ENCODE data around the gene PROKR2. TPM values are rescaled to one million over a fixed set of nuclear protein-coding genes. Genes with fewer than 3 reads are reported as not detected.

Gene PROKR2
- total RNA-seq (ENCODE audit: unreplicated experiment): 0.86 TPM
- long read RNA-seq: 0 reads

DNA sequence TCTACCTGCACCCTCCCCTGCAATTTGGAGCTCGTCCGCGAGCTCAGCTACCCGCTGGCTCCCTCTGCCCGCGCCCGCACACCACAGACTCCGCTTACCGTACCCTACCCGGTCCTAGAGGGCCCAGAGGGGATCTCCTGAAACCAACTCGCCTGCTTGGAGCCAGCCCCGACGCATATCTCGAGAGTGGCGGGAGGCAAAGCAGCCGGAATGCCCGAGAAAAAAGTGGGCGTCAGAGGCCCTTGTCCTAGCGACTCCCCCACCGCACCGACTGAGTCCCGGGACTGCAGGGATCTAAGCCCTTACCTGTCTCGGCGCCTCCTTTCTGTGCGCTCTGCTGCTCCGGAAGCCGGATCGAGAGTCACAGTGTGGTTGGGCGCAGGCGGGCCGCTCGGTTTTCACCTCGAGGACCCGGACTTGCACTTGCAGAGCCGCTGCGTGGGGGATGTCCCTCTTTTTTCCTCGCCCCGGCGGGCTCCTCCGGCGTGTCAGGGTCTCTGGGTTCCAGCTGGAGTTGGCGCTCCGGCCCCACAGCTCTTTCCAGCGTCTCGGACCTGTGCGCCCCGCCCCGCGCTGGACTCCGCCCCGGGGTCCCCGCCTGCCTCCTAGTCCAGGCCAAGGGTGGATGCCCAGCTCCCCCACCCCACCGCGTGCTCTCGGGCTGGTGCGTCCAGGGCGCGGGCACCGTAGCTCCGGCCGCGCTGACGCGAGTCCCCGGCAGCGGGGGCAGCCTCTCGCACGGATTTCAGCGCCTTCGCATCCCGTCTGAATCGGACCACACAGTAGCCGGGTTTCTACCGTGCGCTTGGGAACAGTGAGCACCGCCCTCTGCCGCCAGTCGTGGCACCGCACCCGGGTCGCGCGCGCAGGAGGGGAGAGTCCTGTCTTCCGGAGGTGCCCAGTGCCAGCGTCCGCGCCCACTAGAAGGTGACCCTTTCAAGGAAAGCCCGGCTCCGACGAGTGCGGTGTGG is at the start of gene PROKR2:
Gene PROKR2 (minus strand): TSS at position 767 of the 971 bp plus-strand sequence. CDS start 2,585 bp downstream, outside the sequence.
- Mint-ChIP-seq H3K4me1 (ENCODE audit: low read depth, unreplicated experiment) (no peaks in the 10 kb centered on the region), H3K27me3 (ENCODE audit: unreplicated experiment) (peaks cover 12% of the 10 kb centered on the region), H3K27ac (ENCODE audit: unreplicated experiment) (no peak within 1 kb of the TSS), H3K4me3 (ENCODE audit: unreplicated experiment) (peak within 1 kb of the TSS; percentile 79), H3K36me3 (ENCODE audit: unreplicated experiment) (peaks cover 7% of the 10 kb centered on the region), H3K9me3 (ENCODE audit: unreplicated experiment) (peaks cover 10% of the 10 kb centered on the region)
- DNase-seq: peak; percentile 79
- TF ChIP-seq, protein P1, sequence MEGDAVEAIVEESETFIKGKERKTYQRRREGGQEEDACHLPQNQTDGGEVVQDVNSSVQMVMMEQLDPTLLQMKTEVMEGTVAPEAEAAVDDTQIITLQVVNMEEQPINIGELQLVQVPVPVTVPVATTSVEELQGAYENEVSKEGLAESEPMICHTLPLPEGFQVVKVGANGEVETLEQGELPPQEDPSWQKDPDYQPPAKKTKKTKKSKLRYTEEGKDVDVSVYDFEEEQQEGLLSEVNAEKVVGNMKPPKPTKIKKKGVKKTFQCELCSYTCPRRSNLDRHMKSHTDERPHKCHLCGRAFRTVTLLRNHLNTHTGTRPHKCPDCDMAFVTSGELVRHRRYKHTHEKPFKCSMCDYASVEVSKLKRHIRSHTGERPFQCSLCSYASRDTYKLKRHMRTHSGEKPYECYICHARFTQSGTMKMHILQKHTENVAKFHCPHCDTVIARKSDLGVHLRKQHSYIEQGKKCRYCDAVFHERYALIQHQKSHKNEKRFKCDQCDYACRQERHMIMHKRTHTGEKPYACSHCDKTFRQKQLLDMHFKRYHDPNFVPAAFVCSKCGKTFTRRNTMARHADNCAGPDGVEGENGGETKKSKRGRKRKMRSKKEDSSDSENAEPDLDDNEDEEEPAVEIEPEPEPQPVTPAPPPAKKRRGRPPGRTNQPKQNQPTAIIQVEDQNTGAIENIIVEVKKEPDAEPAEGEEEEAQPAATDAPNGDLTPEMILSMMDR (IDR thresholded peaks at IDR 0.05; ENCODE audit: partially characterized antibody, unreplicated experiment): peak; percentile 35

- Mint-ChIP-seq H3K4me1 (ENCODE audit: low read depth, unreplicated experiment) (no peaks in the 10 kb centered on the region), H3K27ac (ENCODE audit: unreplicated experiment) (no peak overlapping the region), H3K27me3 (ENCODE audit: unreplicated experiment) (no peaks in the 10 kb centered on the region), H3K36me3 (ENCODE audit: unreplicated experiment) (peaks cover 12% of the 10 kb centered on the region), H3K9me3 (ENCODE audit: unreplicated experiment) (peaks cover 7% of the 10 kb centered on the region), H3K4me3 (ENCODE audit: unreplicated experiment) (no peak overlapping the region)
- DNase-seq: no peak
- TF ChIP-seq, protein P1 (IDR thresholded peaks at IDR 0.05; ENCODE audit: partially characterized antibody, unreplicated experiment): no peak
These were observed 48.3 kb upstream of the PROKR2 start for GRCh38 chr20:5364997-5365597.

DNA sequence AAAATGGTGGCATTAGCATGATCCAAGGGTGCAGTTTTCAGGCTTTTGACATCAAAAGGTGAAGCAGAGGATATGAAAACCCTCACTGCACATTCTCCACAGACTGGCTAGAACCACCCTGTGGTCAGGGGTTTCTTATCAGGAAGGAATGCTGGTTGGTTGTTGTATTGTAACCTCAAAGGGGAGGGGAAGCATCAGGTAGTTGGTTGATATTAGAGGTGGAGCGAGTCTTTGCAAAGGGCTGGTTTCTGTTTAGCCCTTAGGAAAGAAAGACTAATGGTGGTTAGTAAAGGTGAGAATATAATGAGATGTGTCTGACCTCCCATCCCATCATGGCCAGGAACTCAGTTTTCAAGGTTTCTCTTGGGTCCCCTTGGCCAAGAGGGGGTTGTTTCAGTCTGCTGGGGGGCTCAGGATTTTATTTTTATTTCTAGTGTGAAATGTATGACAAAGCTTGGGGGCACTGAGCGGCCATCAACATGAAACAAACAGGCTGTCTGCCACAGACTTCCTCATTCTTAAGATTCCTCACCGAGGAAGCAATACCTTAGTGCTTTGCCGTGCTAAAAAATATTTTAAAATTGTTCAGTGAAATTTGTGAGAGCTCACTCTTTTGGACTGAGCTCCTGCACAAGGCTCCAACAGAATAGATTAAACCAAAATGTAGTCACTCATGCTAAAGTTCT is 47.5 kb upstream of the PROKR2 start:
- DNase-seq: no peak
- no peak overlapping the region for H3K4me3 Mint-ChIP-seq (ENCODE audit: unreplicated experiment)
- H3K9me3 Mint-ChIP-seq (ENCODE audit: unreplicated experiment): peaks cover 7% of the 10 kb centered on the region
- H3K27ac Mint-ChIP-seq (ENCODE audit: unreplicated experiment): no peak overlapping the region
- H3K36me3 Mint-ChIP-seq (ENCODE audit: unreplicated experiment): peaks cover 12% of the 10 kb centered on the region
- no peaks in the 10 kb centered on the region for H3K4me1 Mint-ChIP-seq (ENCODE audit: low read depth, unreplicated experiment)
- no peaks in the 10 kb centered on the region for H3K27me3 Mint-ChIP-seq (ENCODE audit: unreplicated experiment)
- TF ChIP-seq, protein P1 (IDR thresholded peaks at IDR 0.05; ENCODE audit: partially characterized antibody, unreplicated experiment): no peak

DNA sequence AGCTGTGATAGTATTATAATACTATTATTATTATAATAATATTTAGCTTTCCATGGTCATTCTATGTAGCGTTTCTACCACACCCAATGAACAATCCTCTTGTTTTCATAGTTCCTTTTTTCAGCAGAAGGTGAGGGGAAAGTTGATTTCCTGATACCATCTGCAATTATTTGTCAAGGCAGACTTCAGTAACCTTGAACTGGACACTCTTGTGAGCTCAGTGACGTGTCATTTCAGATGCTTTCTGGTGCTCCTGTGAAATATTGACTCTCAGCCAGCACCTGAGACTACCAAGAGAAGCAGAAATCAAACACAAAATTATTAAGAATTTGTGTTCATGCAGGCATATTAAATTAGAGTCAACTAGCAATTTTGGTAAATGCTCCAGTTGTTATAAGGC is 46.0 kb upstream of the PROKR2 start:
- Mint-ChIP-seq H3K9me3 (ENCODE audit: unreplicated experiment) (peaks cover 7% of the 10 kb centered on the region), H3K27ac (ENCODE audit: unreplicated experiment) (no peak overlapping the region)

More for the DNA sequence above, 46.0 kb upstream of the PROKR2 start:
- TF ChIP-seq, protein P1 (IDR thresholded peaks at IDR 0.05; ENCODE audit: partially characterized antibody, unreplicated experiment): no peak
- H3K4me3 Mint-ChIP-seq (ENCODE audit: unreplicated experiment): no peak overlapping the region
- H3K4me1 Mint-ChIP-seq (ENCODE audit: low read depth, unreplicated experiment): no peaks in the 10 kb centered on the region
- no peaks in the 10 kb centered on the region for H3K27me3 Mint-ChIP-seq (ENCODE audit: unreplicated experiment)
- H3K36me3 Mint-ChIP-seq (ENCODE audit: unreplicated experiment): peaks cover 17% of the 10 kb centered on the region
- DNase-seq: no peak

Measured in glutamatergic neuron (in vitro differentiated cells).